Vagina (tissue), 2 donors: ENCODE measurements around the gene FOXA2. TPM values are rescaled to one million over a fixed set of nuclear protein-coding genes. Genes with fewer than 3 reads are reported as not detected.

Experiments
- DNase-seq, 2 donors: peaks; one replicate each; pipeline ENCODE4 v3.0.0-alpha.2; 2017; ENCODE audit errors: extremely low spot score in 2 of 2
- H3K27ac ChIP-seq: fragments of 200-600 bp; sonication (generic); one replicate; pipeline ENCODE4 v1.5.1; 2019
- H3K27me3 ChIP-seq: fragments of 200-600 bp; sonication (generic); one replicate; pipeline ENCODE4 v1.5.1; 2019
- H3K36me3 ChIP-seq, 2 donors: fragments of 200-600 bp; sonication (generic); one replicate each; pipeline ENCODE4 v1.5.1; 2017 to 2019
- H3K4me1 ChIP-seq: fragments of 200-600 bp; sonication (generic); one replicate; pipeline ENCODE4 v1.5.1; 2019
- H3K4me3 ChIP-seq, 2 donors: fragments of 200-600 bp; sonication (generic); 1 replicate in 1 of 2; 2 replicates in 1 of 2; pipeline ENCODE4 v1.5.1; 2016 to 2019
- H3K9me3 ChIP-seq: fragments of 200-600 bp; sonication (generic); one replicate; pipeline ENCODE4 v1.5.1; 2019
- POLR2A ChIP-seq, 2 donors: fragments of 450-650 bp; IDR thresholded peaks; one replicate each; pipeline ENCODE4 v1.6.1; 2017; ENCODE audit warnings: antibody characterized with exemption in 2 of 2, mild to moderate bottlenecking in 2 of 2, moderate library complexity in 2 of 2
- POLR2AphosphoS5 ChIP-seq, 2 donors: sonication (generic); formaldehyde crosslinking; IDR thresholded peaks; one replicate each; pipeline ENCODE4 v1.9.0; 2017; ENCODE audit warnings: antibody characterized with exemption in 2 of 2, mild to moderate bottlenecking in 2 of 2, low read depth in 1 of 2; ENCODE audit not compliant: insufficient read depth in 1 of 2
- intact Hi-C: fragments of 100-400 bp; cut with DNase I; formaldehyde crosslinking; loops from one replicate; pipeline ENCODE4 v1.15.1; 2023
- total RNA-seq: library from RNA; depleted of rRNA; stranded (reverse); fragments of >200 nt; gene quantifications from one replicate; pipeline ENCODE4 v1.2.3, GENCODE V29; 2016
- TF ChIP-seq, protein P1 (sequence below), 3 experiments: fragments of 450-650 bp in 2 of 3; fragments of 200-600 bp in 1 of 3; sonication (generic) in 1 of 3; IDR thresholded peaks; one replicate each; pipeline ENCODE4 v1.5.1; 2017 to 2019; ENCODE audit warnings: antibody characterized with exemption in 3 of 3, mild to moderate bottlenecking in 2 of 3, moderate library complexity in 2 of 3

The FOXA2 gene
- total RNA-seq, 1 donor from 2014 or later: not detected

DNA sequence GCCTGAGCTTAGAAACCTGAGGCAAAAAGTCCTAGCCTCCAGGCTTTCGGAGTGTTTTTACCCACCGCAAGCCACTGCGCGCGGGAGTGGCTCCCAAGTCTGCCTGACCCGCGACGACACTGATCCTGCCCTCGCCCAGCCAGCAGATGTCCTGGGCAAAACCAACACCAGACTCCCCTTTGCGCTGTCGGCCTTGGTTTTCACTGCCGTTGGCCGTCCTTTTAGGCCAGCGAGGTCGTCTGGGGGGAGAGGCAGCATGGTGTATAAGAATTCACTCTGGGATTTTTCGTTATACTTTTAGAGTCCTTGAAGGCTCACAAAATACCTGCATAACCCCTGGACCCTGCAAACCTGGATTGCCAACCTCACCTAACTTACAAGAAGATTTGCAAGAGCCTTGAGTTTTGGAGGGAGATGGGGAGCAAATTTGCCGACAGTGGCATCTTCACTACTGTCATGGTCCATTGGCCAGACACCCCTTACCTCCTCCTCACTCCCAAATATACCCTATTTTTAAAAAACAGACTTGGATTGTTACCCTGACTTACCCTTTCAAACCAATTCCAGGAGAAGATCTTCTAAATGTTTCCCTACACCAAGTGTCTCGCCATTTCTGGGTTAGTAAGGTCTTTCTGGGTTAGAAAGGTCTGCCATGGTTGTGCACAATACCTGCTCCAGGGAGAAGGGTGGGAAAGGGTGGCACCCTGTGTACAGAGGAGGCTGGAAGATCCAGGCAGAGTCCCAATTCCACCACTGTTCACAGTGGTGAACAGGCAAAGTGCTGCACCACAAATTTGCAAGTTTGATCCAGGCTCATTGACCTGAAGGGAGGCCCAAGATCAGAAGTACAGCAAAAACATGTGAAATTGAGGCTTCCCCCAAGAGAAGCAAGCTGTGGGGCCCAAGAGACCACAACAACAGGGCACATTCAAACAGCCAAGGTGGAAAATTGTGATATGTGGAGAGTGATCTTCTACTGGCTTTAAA, 4.4 kb downstream of the FOXA2 start:
- Histone ChIP-seq H3K36me3 (no peaks in the 10 kb centered on the region), H3K4me1 (peaks cover 20% of the 10 kb centered on the region), H3K27ac (no peak overlapping the region), H3K27me3 (peaks cover 27% of the 10 kb centered on the region), H3K4me3 (no peak overlapping the region), H3K9me3 (no peaks in the 10 kb centered on the region)
- DNase-seq: no peak
- no peak for TF ChIP-seq POLR2A (IDR thresholded peaks at IDR 0.05)
- no peak for TF ChIP-seq POLR2AphosphoS5 (IDR thresholded peaks at IDR 0.05; ENCODE audit: insufficient read depth in 1 of 2, low read depth in 1 of 2)
- TF ChIP-seq, protein P1, sequence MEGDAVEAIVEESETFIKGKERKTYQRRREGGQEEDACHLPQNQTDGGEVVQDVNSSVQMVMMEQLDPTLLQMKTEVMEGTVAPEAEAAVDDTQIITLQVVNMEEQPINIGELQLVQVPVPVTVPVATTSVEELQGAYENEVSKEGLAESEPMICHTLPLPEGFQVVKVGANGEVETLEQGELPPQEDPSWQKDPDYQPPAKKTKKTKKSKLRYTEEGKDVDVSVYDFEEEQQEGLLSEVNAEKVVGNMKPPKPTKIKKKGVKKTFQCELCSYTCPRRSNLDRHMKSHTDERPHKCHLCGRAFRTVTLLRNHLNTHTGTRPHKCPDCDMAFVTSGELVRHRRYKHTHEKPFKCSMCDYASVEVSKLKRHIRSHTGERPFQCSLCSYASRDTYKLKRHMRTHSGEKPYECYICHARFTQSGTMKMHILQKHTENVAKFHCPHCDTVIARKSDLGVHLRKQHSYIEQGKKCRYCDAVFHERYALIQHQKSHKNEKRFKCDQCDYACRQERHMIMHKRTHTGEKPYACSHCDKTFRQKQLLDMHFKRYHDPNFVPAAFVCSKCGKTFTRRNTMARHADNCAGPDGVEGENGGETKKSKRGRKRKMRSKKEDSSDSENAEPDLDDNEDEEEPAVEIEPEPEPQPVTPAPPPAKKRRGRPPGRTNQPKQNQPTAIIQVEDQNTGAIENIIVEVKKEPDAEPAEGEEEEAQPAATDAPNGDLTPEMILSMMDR (IDR thresholded peaks at IDR 0.05): no peak
- intact Hi-C loops: no loop called here

DNA sequence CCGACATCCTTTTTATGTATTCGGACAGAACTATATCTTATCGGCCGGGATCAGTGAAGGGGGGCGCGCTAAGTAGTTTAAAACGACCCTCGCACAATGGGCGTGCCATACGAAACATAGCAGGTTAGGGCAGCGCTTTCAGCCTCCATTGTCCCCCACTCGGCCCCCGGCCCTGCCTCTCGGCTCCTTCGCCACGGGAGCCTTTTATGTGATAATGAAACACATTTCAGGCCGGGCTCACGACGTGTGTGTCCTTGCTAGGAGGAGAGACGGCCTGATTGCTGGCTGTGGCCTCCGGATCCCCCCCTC, 5.3 kb downstream of the FOXA2 start:
- TF ChIP-seq, protein P1 (IDR thresholded peaks at IDR 0.05): no peak
- TF ChIP-seq POLR2AphosphoS5 (IDR thresholded peaks at IDR 0.05; ENCODE audit: insufficient read depth in 1 of 2, low read depth in 1 of 2): no peak
- TF ChIP-seq POLR2A (IDR thresholded peaks at IDR 0.05): no peak
- no peak for DNase-seq
- no peaks in the 10 kb centered on the region for H3K36me3 ChIP-seq
- intact Hi-C loops: no loop called here
- no peak overlapping the region for H3K27ac ChIP-seq
- no peaks in the 10 kb centered on the region for H3K9me3 ChIP-seq
- H3K4me3 ChIP-seq: no peak overlapping the region
- peaks cover 16% of the 10 kb centered on the region for H3K4me1 ChIP-seq
- H3K27me3 ChIP-seq: peaks cover 27% of the 10 kb centered on the region

- no peak for TF ChIP-seq POLR2A (IDR thresholded peaks at IDR 0.05)
- no peak for TF ChIP-seq POLR2AphosphoS5 (IDR thresholded peaks at IDR 0.05; ENCODE audit: insufficient read depth in 1 of 2, low read depth in 1 of 2)
- TF ChIP-seq, protein P1 (IDR thresholded peaks at IDR 0.05): no peak
- Histone ChIP-seq H3K4me1 (peaks cover 14% of the 10 kb centered on the region), H3K9me3 (no peaks in the 10 kb centered on the region), H3K27ac (no peak overlapping the region), H3K4me3 (no peak overlapping the region), H3K36me3 (no peaks in the 10 kb centered on the region), H3K27me3 (peaks cover 27% of the 10 kb centered on the region)
- intact Hi-C loops: no loop called here
- no peak for DNase-seq
Measured at GRCh38 chr20:22578221-22579118, 5.9 kb downstream of the FOXA2 start.

- H3K9me3 ChIP-seq: no peaks in the 10 kb centered on the region
Measured at GRCh38 chr20:22577515-22578220, 6.7 kb downstream of the FOXA2 start.

More at GRCh38 chr20:22577515-22578220, 6.7 kb downstream of the FOXA2 start:
- Histone ChIP-seq H3K4me3 (no peak overlapping the region), H3K27ac (no peak overlapping the region), H3K27me3 (peaks cover 22% of the 10 kb centered on the region), H3K36me3 (no peaks in the 10 kb centered on the region), H3K4me1 (peaks cover 8% of the 10 kb centered on the region)
- DNase-seq: no peak
- intact Hi-C loops: no loop called here
- TF ChIP-seq POLR2A (IDR thresholded peaks at IDR 0.05) (no peak), POLR2AphosphoS5 (IDR thresholded peaks at IDR 0.05; ENCODE audit: insufficient read depth in 1 of 2, low read depth in 1 of 2) (no peak)
- TF ChIP-seq, protein P1 (IDR thresholded peaks at IDR 0.05): no peak
